ENCODE results near the gene LGR6.
"Not testable (repeated sequence)": the region's sequence is repeated elsewhere in the genome, so short reads cannot be mapped to it uniquely, and the experiment has no call there.

- not testable (repeated sequence) for TF ChIP-seq POLR2AphosphoS5, CTCF, EP300, POLR2A (IDR thresholded peaks at IDR 0.05)
Observed at GRCh38 chr1:202191391-202191790, 2.2 kb upstream of the LGR6 start.
